HCT116 (cell line): ENCODE results near the gene BMERB1.

Source experiments
- CTCF ChIP-seq, 3 experiments: fragments of 200-600 bp in 1 of 3; sonication (generic) in 1 of 3; IDR thresholded peaks in 2 of 3; conservative IDR thresholded peaks in 1 of 3; 2 replicates each; pipeline ENCODE4 v1.5.1; 2012 to 2017; ENCODE audit warnings: low read depth in 2 of 3, low read length in 2 of 3, antibody characterized with exemption in 1 of 3, borderline replicate concordance in 1 of 3, control low read depth in 1 of 3, mild to moderate bottlenecking in 1 of 3, mixed read lengths in 1 of 3, mixed run types in 1 of 3, moderate library complexity in 1 of 3; ENCODE audit not compliant: insufficient read depth in 1 of 3
- RAD21 ChIP-seq: IDR thresholded peaks from 2 replicates; pipeline ENCODE4 v1.6.1; 2012; ENCODE audit warnings: low read depth, mild to moderate bottlenecking
- REST ChIP-seq: IDR thresholded peaks from 2 replicates; pipeline ENCODE4 v1.6.1; 2012; ENCODE audit warnings: low read depth
- SRF ChIP-seq: IDR thresholded peaks from 2 replicates; pipeline ENCODE4 v1.6.1; 2012; ENCODE audit warnings: low read depth
- ZBTB33 ChIP-seq: IDR thresholded peaks from 2 replicates; pipeline ENCODE4 v1.6.1; 2011; ENCODE audit warnings: mild to moderate bottlenecking, low read length, moderate library complexity; ENCODE audit not compliant: insufficient replicate concordance; ENCODE audit errors: extremely low read depth

DNA sequence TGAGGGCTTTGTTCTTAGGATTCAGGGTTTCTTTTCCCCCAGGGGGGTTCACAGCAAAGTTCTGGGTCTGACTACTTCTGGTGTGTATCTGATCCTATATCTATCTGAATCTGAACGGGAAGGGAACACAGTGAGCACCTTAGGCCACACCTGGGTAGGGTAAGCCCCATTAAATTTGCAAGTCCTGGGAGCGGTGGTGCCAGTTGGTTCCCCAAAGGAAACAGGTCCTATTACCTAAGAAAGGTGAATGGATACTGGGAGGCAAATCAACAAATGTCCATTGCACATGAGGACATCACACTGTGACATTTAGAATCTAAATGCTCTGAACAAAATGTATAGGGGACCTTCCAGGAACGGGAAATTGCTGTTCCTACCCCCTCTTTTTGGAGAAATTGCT lies 54.6 kb downstream of the BMERB1 start:
- TF ChIP-seq RAD21 (no peak), CTCF (IDR thresholded peaks at IDR 0.05 in 2 of 3, conservative IDR thresholded peaks at IDR 0.05 in 1 of 3; ENCODE audit: borderline replicate concordance in 1 of 3, insufficient read depth in 1 of 3, low read depth in 2 of 3, low read length in 2 of 3) (no peak), ZBTB33 (no peak), SRF (no peak), REST (no peak)
